CD14-positive monocyte (primary cell): Measurements from ENCODE around the gene KIF16B. TPM values are rescaled to one million over a fixed set of nuclear protein-coding genes. Genes with fewer than 3 reads are reported as not detected.

ENCODE experiments used
- DNase-seq, 3 donors: peaks; one replicate each; pipeline ENCODE4 v3.0.0-alpha.2; 2011 to 2022
- H2AFZ ChIP-seq: 2 replicates; pipeline ENCODE4 v1.6.0; 2012; ENCODE audit warnings: mild to moderate bottlenecking, low read depth, low read length, inconsistent platforms; ENCODE audit not compliant: insufficient read depth, poor library complexity, severe bottlenecking
- H3K27ac ChIP-seq, 2 donors: 1 replicate in 1 of 2; 2 replicates in 1 of 2; pipeline ENCODE4 v1.5.1; 2012 to 2013; ENCODE audit warnings: low read length in 2 of 2, control low read depth in 1 of 2, inconsistent platforms in 1 of 2, low read depth in 1 of 2, mild to moderate bottlenecking in 1 of 2
- H3K27me3 ChIP-seq, 2 donors: one replicate each; pipeline versions ENCODE4 v1.6.0 to v1.6.1; 2011 to 2013; ENCODE audit warnings: low read length in 2 of 2; ENCODE audit not compliant: control insufficient read depth in 2 of 2, insufficient read depth in 2 of 2
- H3K36me3 ChIP-seq, 2 donors: replicated peaks in 1 of 2; 1 replicate in 1 of 2; 2 replicates in 1 of 2; pipeline versions ENCODE4 v1.5.1 to v1.6.1; 2012 to 2013; ENCODE audit warnings: low read length in 2 of 2, control low read depth in 1 of 2, inconsistent platforms in 1 of 2, mild to moderate bottlenecking in 1 of 2; ENCODE audit not compliant: insufficient read depth in 2 of 2, control insufficient read depth in 1 of 2
- H3K4me1 ChIP-seq, 2 donors: 1 replicate in 1 of 2; 2 replicates in 1 of 2; pipeline versions ENCODE4 v1.5.1 to v1.6.1; 2012 to 2013; ENCODE audit warnings: low read length in 2 of 2, control low read depth in 1 of 2, inconsistent platforms in 1 of 2, mild to moderate bottlenecking in 1 of 2, moderate library complexity in 1 of 2; ENCODE audit not compliant: insufficient read depth in 2 of 2, control insufficient read depth in 1 of 2
- H3K4me2 ChIP-seq: replicated peaks from 2 replicates; pipeline ENCODE3; 2012; ENCODE audit warnings: low read length, moderate library complexity, mild to moderate bottlenecking; ENCODE audit not compliant: poor library complexity, severe bottlenecking; ENCODE audit errors: extremely low read depth
- H3K4me3 ChIP-seq, 3 experiments: fragments of 200-600 bp in 1 of 3; sonication (generic) in 1 of 3; replicated peaks in 1 of 3; 1 replicate in 2 of 3; 2 replicates in 1 of 3; pipeline ENCODE4 v1.5.1; 2011 to 2013; ENCODE audit warnings: low read length in 3 of 3, mild to moderate bottlenecking in 3 of 3, control low read depth in 2 of 3, low read depth in 2 of 3, inconsistent platforms in 1 of 3, moderate library complexity in 1 of 3
- H3K79me2 ChIP-seq: 2 replicates; pipeline ENCODE4 v1.6.0; 2012; ENCODE audit warnings: mild to moderate bottlenecking, control low read depth, inconsistent platforms, low read length, moderate library complexity; ENCODE audit not compliant: insufficient read depth
- H3K9ac ChIP-seq: 2 replicates; pipeline ENCODE4 v1.6.0; 2017; ENCODE audit warnings: low read length, mild to moderate bottlenecking; ENCODE audit not compliant: insufficient read depth, poor library complexity, severe bottlenecking
- H3K9me3 ChIP-seq, 2 donors: replicated peaks in 1 of 2; 1 replicate in 1 of 2; 2 replicates in 1 of 2; pipeline versions ENCODE4 v1.5.1 to v1.6.1; 2012 to 2013; ENCODE audit warnings: low read length in 2 of 2, control low read depth in 1 of 2; ENCODE audit not compliant: control insufficient read depth in 1 of 2, insufficient read depth in 1 of 2
- H4K20me1 ChIP-seq: 2 replicates; pipeline ENCODE4 v1.6.0; 2012; ENCODE audit warnings: mild to moderate bottlenecking, low read length, control low read depth, moderate library complexity; ENCODE audit not compliant: insufficient read depth
- H3K27ac Mint-ChIP-seq, 7 donors: one replicate each; pipeline ENCODE4 v1.8.0; 2020; ENCODE audit warnings: mild to moderate bottlenecking in 7 of 7, mixed read lengths in 7 of 7, moderate library complexity in 6 of 7, inconsistent platforms in 2 of 7
- H3K27me3 Mint-ChIP-seq, 3 donors: one replicate each; pipeline ENCODE4 v1.8.0; 2021 to 2022; ENCODE audit warnings: low read depth in 3 of 3, mild to moderate bottlenecking in 3 of 3, mixed read lengths in 3 of 3, moderate library complexity in 3 of 3, inconsistent platforms in 1 of 3
- H3K36me3 Mint-ChIP-seq, 2 donors: one replicate each; pipeline ENCODE4 v1.8.0; 2020; ENCODE audit warnings: mixed read lengths in 2 of 2, inconsistent platforms in 1 of 2, mild to moderate bottlenecking in 1 of 2
- H3K4me1 Mint-ChIP-seq: one replicate; pipeline ENCODE4 v1.8.0; 2020; ENCODE audit warnings: mild to moderate bottlenecking, mixed read lengths
- H3K4me3 Mint-ChIP-seq, 2 donors: one replicate each; pipeline ENCODE4 v1.8.0; 2020; ENCODE audit warnings: mild to moderate bottlenecking in 2 of 2, mixed read lengths in 2 of 2, moderate library complexity in 1 of 2
- H3K9me3 Mint-ChIP-seq, 7 donors: one replicate each; pipeline ENCODE4 v1.8.0; 2020 to 2022; ENCODE audit warnings: mixed read lengths in 7 of 7, mild to moderate bottlenecking in 6 of 7, moderate library complexity in 6 of 7, inconsistent platforms in 2 of 7
- CTCF ChIP-seq: fragments of 200-600 bp; IDR thresholded peaks from one replicate; pipeline ENCODE4 v1.8.0; 2022; ENCODE audit warnings: antibody characterized with exemption, mild to moderate bottlenecking
- WGBS: methylation state at CpG from one replicate; pipeline ENCODE4 v1.1.5; 2013; ENCODE audit warnings: missing lambda C conversion rate; ENCODE audit not compliant: insufficient coverage; 5-methylcytosine and 5-hydroxymethylcytosine counted together
- intact Hi-C, 2 donors: fragments of 100-400 bp; cut with micrococcal nuclease; formaldehyde crosslinking; loops; one replicate each; pipeline versions ENCODE4 v1.15.0 to v1.15.1; 2023
- polyA plus RNA-seq, 3 donors: library from polyadenylated mRNA; depleted of rRNA in 1 of 3; unstranded in 2 of 3; stranded (reverse) in 1 of 3; fragments of 300-500 nt in 2 of 3; fragments of >200 nt in 1 of 3; fragmentation: Illumina TruSeq in 2 of 3; gene quantifications; 1 replicate in 2 of 3; 2 replicates in 1 of 3; pipeline ENCODE4 v1.2.3, GENCODE V29; 2012 to 2021

The KIF16B gene
- polyA plus RNA-seq, 3 donors, result 0.89 to 2.9 (median 2.8) TPM

DNA sequence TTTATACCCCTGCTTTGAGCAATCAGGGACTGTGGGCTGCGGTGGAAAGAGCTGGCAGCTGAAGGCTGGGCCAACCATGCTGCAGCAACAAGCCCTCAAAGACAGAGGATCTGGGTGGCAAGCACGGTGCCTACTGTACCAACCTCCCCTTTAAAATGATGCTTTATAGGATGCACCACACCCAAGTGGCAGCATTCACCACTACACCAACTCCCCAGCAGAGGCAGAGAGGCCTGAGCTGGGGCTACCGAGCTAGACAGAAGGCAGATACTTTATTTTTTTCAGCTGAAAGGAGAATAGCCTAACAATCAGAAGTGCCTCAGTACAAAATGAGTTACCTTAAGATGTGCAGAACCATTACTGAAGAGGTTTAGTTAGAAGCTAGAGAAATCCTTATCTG lies 31.4 kb downstream of the KIF16B start:
- peaks cover 9% of the 10 kb centered on the region for H3K4me1 Mint-ChIP-seq
- no peak overlapping the region for H3K4me3 Mint-ChIP-seq
- H3K36me3 Mint-ChIP-seq, result peaks cover 2 to 3% of the 10 kb centered on the region in 2 donors
- no peak for TF ChIP-seq CTCF
- H3K27ac Mint-ChIP-seq, result no peak overlapping the region
- H3K9me3 Mint-ChIP-seq, result peaks cover 0 to 2% (median 0%) of the 10 kb centered on the region in 7 donors
- no peak for DNase-seq
- H4K20me1 ChIP-seq, result no peaks in the 10 kb centered on the region
- no peaks in the 10 kb centered on the region for H3K36me3 ChIP-seq
- H3K4me3 ChIP-seq, result no peak overlapping the region
- no peaks in the 10 kb centered on the region for H3K27me3 ChIP-seq
- no peaks in the 10 kb centered on the region for H3K27me3 Mint-ChIP-seq
- no peaks in the 10 kb centered on the region for H3K9me3 ChIP-seq
- 75% methylated on average over 3 of the region's 3 CpGs for WGBS
- H3K79me2 ChIP-seq, result no peaks in the 10 kb centered on the region
- H3K27ac ChIP-seq, result no peak overlapping the region
- no peak overlapping the region for H2AFZ ChIP-seq
- H3K4me2 ChIP-seq, result no peak overlapping the region
- no peak overlapping the region for H3K9ac ChIP-seq
- intact Hi-C loops, result no loop called here
- no peaks in the 10 kb centered on the region for H3K4me1 ChIP-seq

DNA sequence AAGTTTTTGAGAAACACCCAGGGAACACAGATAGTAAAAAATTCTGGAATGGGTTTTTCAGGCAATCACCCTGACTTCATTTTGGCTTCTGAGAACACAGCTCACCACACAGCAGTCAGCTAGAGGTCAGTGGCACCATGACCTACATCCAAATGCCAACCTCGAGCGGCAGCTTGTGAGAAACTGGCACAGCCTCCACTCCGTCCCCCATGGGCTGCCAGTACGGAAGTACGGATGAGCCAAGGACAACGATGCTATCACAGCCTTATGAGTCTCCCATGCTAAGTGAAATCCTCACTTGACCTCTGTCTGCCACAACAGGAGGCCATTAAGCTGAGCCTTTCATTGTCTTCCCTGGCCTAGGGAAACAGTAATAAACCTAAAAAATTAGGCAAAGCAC lies 32.0 kb downstream of the KIF16B start:
- Histone ChIP-seq H3K27ac (no peak overlapping the region), H3K27me3 (no peaks in the 10 kb centered on the region), H3K9ac (no peak overlapping the region), H3K36me3 (no peaks in the 10 kb centered on the region), H2AFZ (no peak overlapping the region), H3K4me3 (no peak overlapping the region), H3K4me1 (no peaks in the 10 kb centered on the region), H3K79me2 (no peaks in the 10 kb centered on the region), H3K9me3 (no peaks in the 10 kb centered on the region), H3K4me2 (no peak overlapping the region), H4K20me1 (no peaks in the 10 kb centered on the region)
- H3K4me3 Mint-ChIP-seq, result no peak overlapping the region
- WGBS, result no CpG with 5 or more reads among the region's 6 CpGs
- no peaks in the 10 kb centered on the region for H3K27me3 Mint-ChIP-seq
- peaks cover 0 to 3% (median 0%) of the 10 kb centered on the region in 7 donors for H3K9me3 Mint-ChIP-seq
- H3K27ac Mint-ChIP-seq, result no peak overlapping the region
- intact Hi-C loops, result no loop called here
- TF ChIP-seq CTCF, result no peak
- H3K36me3 Mint-ChIP-seq, result peaks cover 2 to 3% of the 10 kb centered on the region in 2 donors
- no peak for DNase-seq
- H3K4me1 Mint-ChIP-seq, result peaks cover 13% of the 10 kb centered on the region
